ENCODE measurements around the gene PCGF3.
A peak's percentile ranks its signal among the peaks of the same experiment; 100 is the strongest.
"Not testable (repeated sequence)": the region's sequence is repeated elsewhere in the genome, so short reads cannot be mapped to it uniquely, and the experiment has no call there.

PCGF3 gene

DNA sequence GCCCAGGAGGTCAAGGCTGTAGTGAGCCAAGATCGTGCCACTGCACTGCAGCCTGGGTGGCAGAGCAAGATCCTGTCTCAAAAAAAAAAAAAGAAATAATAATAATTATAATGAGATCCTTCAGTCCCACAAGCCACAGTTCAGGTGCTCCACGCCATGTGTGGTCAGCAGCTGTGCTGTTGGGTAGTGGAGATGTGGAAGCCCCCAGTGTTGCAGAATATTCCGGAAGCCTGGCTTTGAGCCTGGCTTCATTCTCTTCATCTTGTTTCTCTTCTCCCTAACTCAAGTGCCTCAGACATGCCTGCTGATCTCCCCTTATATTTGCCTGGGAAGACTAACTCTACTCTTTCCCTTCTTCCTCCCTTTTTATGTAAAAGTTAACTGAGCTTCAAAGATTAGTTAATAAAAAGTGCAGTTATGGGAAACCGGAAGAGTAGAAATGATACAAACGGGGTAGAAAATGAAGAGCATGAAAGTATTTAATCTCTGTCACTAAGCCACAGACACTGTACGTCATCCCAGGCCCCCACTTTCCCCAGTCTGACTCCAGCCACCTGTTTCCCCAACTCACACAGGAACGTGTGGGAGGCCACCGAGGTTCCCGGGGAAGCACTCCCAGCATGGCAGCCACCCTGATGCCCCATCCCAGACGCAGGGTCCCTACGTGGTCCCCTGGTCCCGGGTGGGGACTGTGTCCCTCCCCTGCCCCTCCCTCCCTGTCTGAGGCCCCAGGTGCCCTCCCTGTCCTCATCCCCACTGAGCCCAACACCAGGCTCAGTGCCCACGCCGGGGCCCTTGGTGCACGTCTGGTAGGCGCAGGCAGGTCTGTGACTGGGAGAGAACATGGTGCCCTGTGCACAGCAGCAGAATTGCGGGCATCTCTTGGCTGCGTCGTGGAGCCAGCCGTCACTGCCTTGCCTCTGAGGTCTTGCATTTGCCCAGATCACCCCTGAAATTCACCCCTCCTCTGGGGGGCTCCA is 24.0 kb downstream of the PCGF3 start:
- in situ Hi-C loops (cut with HindIII; ENCODE audit: low pct_unique_long_range_greater_than_20kb, low sequenced_read_pairs) = no loop called here
- TF ChIP-seq JUND (IDR thresholded peaks at IDR 0.05; ENCODE audit: low read depth) = no peak
- no peak for DNase-seq (ENCODE audit: low read depth in 1 of 2, low spot score in 1 of 2)

DNA sequence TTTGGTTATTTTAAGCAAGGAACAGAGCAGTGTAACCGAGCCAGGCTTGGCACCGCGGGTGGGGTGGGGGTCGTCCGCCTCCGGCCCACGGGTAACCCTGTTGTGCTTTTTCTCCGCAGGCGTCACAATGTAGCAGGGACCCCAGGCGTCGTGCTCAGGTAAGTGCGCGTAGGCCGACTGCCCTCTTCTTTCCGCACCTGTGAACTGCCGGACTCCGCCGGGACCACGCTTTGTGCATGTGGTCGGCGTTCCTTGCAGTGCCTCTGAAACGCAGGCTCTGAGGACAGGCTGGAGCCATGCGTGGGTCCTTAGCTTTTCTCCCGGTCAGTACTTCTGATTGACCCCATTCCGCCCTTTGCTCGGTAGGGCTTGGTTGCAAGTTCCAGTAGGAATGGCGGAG is 24.9 kb downstream of the PCGF3 start:
- no peak for TF ChIP-seq JUND (IDR thresholded peaks at IDR 0.05; ENCODE audit: low read depth)
- in situ Hi-C loops (cut with HindIII; ENCODE audit: low pct_unique_long_range_greater_than_20kb, low sequenced_read_pairs) = no loop called here

DNA sequence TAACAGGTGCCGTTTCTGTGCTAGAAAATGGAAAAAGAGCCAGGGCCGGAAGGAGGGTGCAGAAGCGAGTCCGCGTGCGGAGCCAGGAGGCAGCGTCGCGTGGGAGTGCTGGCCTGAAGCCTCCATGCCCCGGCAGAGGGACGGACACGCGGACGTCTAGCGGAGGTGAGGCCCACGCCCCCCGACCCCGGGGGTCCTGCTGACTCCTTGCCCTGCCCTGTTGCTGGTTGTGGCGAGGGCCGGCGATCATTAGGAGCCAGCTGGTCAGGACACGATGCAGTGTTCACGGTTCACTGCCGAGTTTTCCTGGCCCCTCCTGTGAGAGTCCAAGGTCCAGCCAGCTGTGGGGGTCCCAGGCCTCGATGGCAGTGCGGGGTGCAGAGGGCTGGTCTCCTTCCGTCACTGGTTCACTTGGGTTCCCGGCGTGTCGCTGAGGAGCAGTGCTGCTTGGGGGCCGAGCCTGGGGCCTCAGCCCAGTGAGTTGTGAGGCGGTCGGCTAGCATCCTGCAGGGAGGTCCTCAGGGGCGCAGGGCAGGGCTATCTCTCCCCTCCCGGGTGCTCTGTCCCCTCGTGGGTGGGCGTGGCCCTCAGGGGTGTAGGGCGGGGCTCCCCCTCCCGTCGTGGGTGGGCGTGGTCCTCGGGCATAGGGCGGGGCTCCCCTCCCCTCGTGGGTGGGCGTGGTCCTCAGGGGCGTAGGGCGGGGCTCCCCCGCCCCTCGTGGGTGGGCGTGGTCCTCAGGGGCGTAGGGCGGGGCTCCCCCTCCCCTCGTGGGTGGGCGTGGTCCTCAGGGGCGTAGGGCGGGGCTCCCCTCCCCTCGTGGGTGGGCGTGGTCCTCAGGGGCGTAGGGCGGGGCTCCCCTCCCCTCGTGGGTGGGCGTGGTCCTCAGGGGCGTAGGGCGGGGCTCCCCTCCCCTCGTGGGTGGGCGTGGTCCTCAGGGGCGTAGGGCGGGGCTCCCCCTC is 25.6 kb downstream of the PCGF3 start:
- in situ Hi-C loops (cut with HindIII; ENCODE audit: low pct_unique_long_range_greater_than_20kb, low sequenced_read_pairs); DNase-seq (ENCODE audit: low read depth in 1 of 2, low spot score in 1 of 2): not testable (repeated sequence)

More for the DNA sequence above, 24.9 kb downstream of the PCGF3 start:
- no peak for DNase-seq (ENCODE audit: low read depth in 1 of 2, low spot score in 1 of 2)

DNA sequence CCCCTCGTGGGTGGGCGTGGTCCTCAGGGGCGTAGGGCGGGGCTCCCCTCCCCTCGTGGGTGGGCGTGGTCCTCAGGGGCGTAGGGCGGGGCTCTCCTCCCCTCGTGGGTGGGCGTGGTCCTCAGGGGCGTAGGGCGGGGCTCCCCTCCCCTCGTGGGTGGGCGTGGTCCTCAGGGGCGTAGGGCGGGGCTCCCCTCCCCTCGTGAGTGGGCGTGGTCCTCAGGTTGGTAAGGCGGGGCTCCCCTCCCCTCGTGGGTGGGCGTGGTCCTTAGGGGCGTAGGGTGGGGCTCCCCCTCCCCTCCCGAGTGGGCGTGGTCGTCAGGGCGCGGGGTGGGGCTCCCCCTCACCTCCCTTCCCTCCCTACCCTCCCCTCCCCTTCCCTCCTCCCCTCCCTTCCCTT is 26.3 kb downstream of the PCGF3 start:
- in situ Hi-C loops (cut with HindIII; ENCODE audit: low pct_unique_long_range_greater_than_20kb, low sequenced_read_pairs) = not testable (repeated sequence)
- DNase-seq (ENCODE audit: low read depth in 1 of 2, low spot score in 1 of 2) = peak in 1 of 2 experiments; percentile 34

DNA sequence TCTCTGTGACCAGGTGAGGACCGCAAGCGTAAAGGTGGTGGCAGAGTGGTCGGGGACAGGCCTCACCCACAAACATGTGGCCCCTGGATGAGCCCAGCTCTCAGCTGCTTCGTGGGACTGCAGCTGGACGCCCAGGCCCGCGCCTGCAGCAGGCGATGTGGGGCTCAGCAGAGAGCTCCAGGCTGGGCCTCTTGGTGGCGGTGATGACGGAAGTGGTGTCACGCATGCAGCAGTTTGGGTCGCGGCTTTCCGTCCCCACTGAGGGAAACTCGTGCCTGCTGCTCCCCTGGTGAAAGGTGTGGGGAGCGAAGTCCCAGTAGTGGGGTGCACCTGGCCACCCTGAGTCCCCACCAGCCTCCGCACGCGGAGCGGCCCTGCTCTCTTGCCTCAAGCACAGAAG is 26.9 kb downstream of the PCGF3 start:
- DNase-seq (ENCODE audit: low read depth in 1 of 2, low spot score in 1 of 2) = no peak
- TF ChIP-seq JUND (IDR thresholded peaks at IDR 0.05; ENCODE audit: low read depth) = no peak
- in situ Hi-C loops (cut with HindIII; ENCODE audit: low pct_unique_long_range_greater_than_20kb, low sequenced_read_pairs) = no loop called here

DNA sequence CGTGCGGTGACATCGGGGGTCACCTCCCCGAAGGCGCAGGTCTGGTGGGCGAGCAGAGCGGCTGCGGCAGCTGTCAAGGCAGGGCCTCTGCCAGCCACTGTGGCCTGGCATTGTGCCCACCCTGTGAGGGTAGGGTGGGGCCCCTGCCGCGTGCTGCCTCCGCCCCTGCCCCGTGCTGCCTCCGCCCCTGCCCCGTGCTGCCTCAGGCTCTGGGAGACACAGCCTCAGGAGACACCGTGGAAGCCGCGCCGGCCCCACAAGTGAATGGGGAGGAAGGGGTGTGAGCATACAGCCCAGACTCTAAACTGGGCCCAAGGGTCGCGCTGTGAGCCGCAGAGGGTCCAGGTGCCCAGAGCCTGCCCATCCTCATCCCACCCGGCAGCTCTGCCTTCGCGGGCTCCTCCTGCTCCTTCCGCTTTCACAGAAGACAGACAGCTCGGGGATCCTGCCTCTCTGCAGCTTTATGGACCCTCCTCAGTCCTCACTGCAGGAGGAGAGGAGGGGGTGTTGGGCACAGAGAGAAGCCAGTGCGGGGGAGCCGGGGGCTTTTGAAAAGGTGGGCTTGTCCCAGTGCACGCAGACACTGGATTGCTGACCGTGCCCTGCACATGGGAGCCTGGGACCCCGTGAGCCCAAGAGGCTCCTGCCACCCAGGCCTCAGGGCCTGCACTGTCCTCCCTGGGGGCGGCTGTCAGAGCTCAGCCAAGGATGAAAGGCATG is 27.4 kb downstream of the PCGF3 start:
- TF ChIP-seq JUND (IDR thresholded peaks at IDR 0.05; ENCODE audit: low read depth) = no peak
- in situ Hi-C loops (cut with HindIII; ENCODE audit: low pct_unique_long_range_greater_than_20kb, low sequenced_read_pairs) = no loop called here
- DNase-seq (ENCODE audit: low read depth in 1 of 2, low spot score in 1 of 2) = no peak

DNA sequence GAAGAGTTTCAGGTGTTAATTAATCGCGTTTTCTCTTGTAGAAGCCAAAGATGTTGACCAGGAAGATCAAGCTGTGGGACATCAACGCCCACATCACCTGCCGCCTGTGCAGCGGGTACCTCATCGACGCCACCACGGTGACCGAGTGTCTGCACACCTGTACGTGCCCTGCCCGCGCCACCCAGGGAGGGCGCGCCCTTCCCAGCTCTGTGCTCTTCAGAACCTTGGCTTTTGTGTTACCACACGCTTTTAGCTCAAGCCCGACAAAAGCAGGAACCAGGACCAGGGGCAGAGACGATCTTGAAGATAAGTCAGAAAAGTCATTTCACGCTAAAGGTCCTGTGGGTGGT is 28.0 kb downstream of the PCGF3 start:
- in situ Hi-C loops (cut with HindIII; ENCODE audit: low pct_unique_long_range_greater_than_20kb, low sequenced_read_pairs) = no loop called here
- no peak for TF ChIP-seq JUND (IDR thresholded peaks at IDR 0.05; ENCODE audit: low read depth)
- no peak for DNase-seq (ENCODE audit: low read depth in 1 of 2, low spot score in 1 of 2)

DNA sequence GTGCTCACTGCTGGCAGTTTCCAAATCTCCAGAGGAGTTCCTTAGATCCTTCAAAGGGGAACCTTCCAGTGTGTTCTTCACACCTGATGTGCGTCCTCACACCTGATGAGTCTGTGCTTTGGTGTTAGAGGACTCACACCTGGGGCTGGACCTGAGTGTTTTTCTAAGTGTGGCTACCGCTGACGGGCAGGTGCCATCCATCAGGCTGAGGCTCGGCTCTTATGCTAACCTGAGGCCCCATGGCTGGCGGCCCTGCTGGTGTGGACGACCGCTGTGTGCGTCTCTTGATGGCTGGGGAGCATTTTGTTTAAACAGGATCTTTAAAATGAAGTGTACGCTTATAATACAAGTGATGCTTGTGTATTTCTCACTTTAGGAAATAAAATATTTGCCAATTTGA is 28.4 kb downstream of the PCGF3 start:
- in situ Hi-C loops (cut with HindIII; ENCODE audit: low pct_unique_long_range_greater_than_20kb, low sequenced_read_pairs) = no loop called here
- no peak for DNase-seq (ENCODE audit: low read depth in 1 of 2, low spot score in 1 of 2)
- TF ChIP-seq JUND (IDR thresholded peaks at IDR 0.05; ENCODE audit: low read depth) = no peak

DNA sequence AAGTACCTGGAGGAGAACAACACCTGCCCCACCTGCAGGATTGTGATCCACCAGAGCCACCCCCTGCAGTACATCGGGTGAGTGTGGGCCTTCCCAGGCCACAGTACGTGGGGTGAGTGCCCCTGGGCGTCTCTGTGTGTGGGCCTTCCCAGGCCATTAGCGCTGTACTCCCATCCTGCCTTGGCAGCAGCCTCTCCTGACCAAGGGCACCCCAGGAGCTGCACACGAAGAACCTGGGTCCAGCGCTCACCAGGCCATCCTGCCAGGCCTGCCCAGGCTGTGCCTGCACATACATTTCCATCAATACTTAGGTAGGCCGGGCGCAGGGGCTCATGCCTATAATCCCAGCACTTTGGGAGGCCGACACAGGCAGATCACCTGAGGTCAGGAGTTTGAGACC is 29.3 kb downstream of the PCGF3 start:
- no peak for DNase-seq (ENCODE audit: low read depth in 1 of 2, low spot score in 1 of 2)
- no peak for TF ChIP-seq JUND (IDR thresholded peaks at IDR 0.05; ENCODE audit: low read depth)
- in situ Hi-C loops (cut with HindIII; ENCODE audit: low pct_unique_long_range_greater_than_20kb, low sequenced_read_pairs) = no loop called here

DNA sequence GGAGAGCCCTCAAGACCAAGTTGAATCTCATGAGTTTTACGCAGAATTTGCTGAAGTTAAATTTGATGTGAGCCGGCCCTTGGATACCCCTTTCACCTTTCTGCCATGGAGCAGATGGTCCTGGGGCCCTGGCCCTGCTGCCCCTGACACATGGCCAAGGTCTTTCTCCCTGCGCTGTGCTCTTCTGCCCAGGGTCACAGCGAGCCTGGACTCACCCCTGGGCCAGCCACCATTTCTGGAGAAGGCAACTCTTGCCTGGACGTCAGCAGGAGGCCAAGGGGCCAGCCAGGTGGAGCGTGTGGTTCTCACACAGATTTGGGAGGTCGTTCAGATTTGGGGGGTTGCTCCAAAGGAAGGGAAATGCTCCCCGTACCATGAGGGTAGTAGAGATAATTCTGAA is 30.0 kb downstream of the PCGF3 start:
- in situ Hi-C loops (cut with HindIII; ENCODE audit: low pct_unique_long_range_greater_than_20kb, low sequenced_read_pairs) = no loop called here
- TF ChIP-seq JUND (IDR thresholded peaks at IDR 0.05; ENCODE audit: low read depth) = no peak
- DNase-seq (ENCODE audit: low read depth in 1 of 2, low spot score in 1 of 2) = no peak

DNA sequence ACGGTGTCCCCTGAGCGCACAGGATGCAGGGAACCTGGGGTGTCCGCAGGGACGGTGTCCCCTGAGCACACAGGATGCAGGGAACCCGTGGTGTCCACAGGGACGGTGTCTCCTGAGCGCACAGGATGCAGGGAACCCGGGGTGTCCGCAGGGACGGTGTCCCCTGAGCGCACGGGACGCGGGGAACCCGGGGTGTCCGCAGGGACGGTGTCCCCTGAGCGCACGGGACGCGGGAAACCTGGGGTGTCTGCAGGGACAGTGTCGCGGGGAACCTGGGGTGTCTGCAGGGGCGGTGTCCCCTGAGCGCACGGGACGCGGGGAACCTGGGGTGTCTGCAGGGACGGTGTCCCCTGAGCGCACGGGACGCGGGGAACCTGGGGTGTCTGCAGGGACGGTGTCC is 30.9 kb downstream of the PCGF3 start:
- DNase-seq (ENCODE audit: low read depth in 1 of 2, low spot score in 1 of 2); in situ Hi-C loops (cut with HindIII; ENCODE audit: low pct_unique_long_range_greater_than_20kb, low sequenced_read_pairs): not testable (repeated sequence)

DNA sequence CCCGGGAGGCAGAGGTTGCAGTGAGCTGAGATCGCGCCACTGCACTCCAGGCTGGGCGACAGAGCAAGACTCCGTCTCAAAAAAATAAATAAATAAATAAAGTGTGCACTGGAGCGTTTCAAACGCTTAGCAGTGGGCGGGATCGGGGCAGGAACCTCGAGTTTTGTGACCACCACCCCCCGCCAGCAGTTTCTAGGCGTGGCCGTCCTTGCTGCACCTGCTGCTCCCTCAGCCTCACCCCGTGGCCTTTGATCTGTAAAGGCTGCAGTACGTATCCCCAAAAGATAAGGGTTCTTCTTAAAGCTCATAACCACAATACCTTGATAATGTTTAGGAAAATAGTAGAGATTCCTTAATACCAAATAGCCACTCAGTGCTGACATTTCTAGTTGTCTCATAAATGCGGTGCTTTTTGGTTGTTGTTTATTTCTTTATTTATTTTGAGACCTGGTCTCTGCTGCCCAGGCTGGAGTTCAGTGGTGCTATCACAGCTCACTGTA is 33.2 kb downstream of the PCGF3 start:
- in situ Hi-C loops (cut with HindIII; ENCODE audit: low pct_unique_long_range_greater_than_20kb, low sequenced_read_pairs) = no loop called here
- no peak for DNase-seq (ENCODE audit: low read depth in 1 of 2, low spot score in 1 of 2)
- TF ChIP-seq JUND (IDR thresholded peaks at IDR 0.05; ENCODE audit: low read depth) = no peak
